HG02759 (cell line): ENCODE measurements around the gene HERC2.

Experiments
- ATAC-seq: cut with Tn5 transposase; IDR thresholded peaks from one replicate; pipeline ENCODE4 v1.9.1; 2021; ENCODE audit warnings: mild to moderate bottlenecking, moderate library complexity; ENCODE audit not compliant: unreplicated experiment

Gene HERC2

GRCh38 chr15:28101201-28101600 lies 220.8 kb downstream of the HERC2 start:
- ATAC-seq: no peak

- no peak for ATAC-seq
Observed at GRCh38 chr15:28100516-28101195, 221.3 kb downstream of the HERC2 start.

GRCh38 chr15:28099555-28100140 lies 222.3 kb downstream of the HERC2 start:
- no peak for ATAC-seq

- no peak for ATAC-seq
Observed at GRCh38 chr15:28098766-28099554, 223.0 kb downstream of the HERC2 start, which contains the start of gene OCA2. OCA2 (minus strand) TSS chr15:28099315; CDS start chr15:28081874, 17,441 bp downstream.

GRCh38 chr15:28098360-28098765 lies 223.6 kb downstream of the HERC2 start:
- no peak for ATAC-seq

- no peak for ATAC-seq
Observed at GRCh38 chr15:28097656-28098359, 224.2 kb downstream of the HERC2 start.

- ATAC-seq: peak; percentile 3
Observed at GRCh38 chr15:28096670-28097431, 225.1 kb downstream of the HERC2 start.

GRCh38 chr15:28096411-28096669 lies 225.6 kb downstream of the HERC2 start:
- no peak for ATAC-seq

GRCh38 chr15:28094732-28095521 lies 227.1 kb downstream of the HERC2 start:
- no peak for ATAC-seq

GRCh38 chr15:28093752-28094535 lies 228.0 kb downstream of the HERC2 start:
- no peak for ATAC-seq

GRCh38 chr15:28091313-28091712 lies 230.7 kb downstream of the HERC2 start:
- ATAC-seq: no peak

- peak; percentile 99 for ATAC-seq
Observed at GRCh38 chr15:28086175-28086703, 235.7 kb downstream of the HERC2 start.

- no peak for ATAC-seq
Observed at GRCh38 chr15:28085489-28086174, 236.3 kb downstream of the HERC2 start.

GRCh38 chr15:28084547-28084946 lies 237.4 kb downstream of the HERC2 start:
- ATAC-seq: no peak

GRCh38 chr15:28082891-28083684 lies 238.9 kb downstream of the HERC2 start:
- no peak for ATAC-seq

- ATAC-seq: no peak
Observed at GRCh38 chr15:28081594-28081993, 240.4 kb downstream of the HERC2 start.

GRCh38 chr15:28080386-28080785 lies 241.6 kb downstream of the HERC2 start:
- no peak for ATAC-seq
